GM19328 (cell line): ENCODE measurements around the gene PSMD14.

Experiments
- ATAC-seq: cut with Tn5 transposase; IDR thresholded peaks from one replicate; pipeline ENCODE4 v1.9.1; 2021; ENCODE audit warnings: mild to moderate bottlenecking, moderate library complexity; ENCODE audit not compliant: unreplicated experiment

Gene PSMD14

DNA sequence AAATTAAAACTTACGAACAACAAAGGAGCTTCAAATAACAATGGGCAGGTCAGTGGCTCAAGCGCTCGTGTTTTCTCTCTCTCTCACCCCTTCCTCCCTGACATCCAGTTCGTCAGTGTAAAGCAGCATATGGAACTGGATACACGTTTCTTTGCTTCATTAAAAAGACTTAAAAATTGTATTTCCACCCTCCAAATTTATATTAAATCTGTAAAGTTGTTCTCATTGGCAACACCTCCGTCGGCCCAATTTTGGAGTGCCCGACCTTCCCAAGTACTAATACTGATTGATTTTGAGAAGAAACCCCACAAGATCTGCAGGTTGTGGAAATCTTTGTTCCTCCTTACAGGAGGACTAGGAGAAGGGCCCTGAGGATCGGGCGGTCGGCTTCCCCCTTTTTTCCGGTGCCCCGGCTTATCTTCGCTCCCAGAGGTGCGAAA, 110.1 kb downstream of the PSMD14 start:
- ATAC-seq, result no peak

- ATAC-seq, result no peak
Observed at GRCh38 chr2:161418715-161419637, 110.8 kb downstream of the PSMD14 start.

GRCh38 chr2:161419638-161420190, 111.5 kb downstream of the PSMD14 start:
- no peak for ATAC-seq

DNA sequence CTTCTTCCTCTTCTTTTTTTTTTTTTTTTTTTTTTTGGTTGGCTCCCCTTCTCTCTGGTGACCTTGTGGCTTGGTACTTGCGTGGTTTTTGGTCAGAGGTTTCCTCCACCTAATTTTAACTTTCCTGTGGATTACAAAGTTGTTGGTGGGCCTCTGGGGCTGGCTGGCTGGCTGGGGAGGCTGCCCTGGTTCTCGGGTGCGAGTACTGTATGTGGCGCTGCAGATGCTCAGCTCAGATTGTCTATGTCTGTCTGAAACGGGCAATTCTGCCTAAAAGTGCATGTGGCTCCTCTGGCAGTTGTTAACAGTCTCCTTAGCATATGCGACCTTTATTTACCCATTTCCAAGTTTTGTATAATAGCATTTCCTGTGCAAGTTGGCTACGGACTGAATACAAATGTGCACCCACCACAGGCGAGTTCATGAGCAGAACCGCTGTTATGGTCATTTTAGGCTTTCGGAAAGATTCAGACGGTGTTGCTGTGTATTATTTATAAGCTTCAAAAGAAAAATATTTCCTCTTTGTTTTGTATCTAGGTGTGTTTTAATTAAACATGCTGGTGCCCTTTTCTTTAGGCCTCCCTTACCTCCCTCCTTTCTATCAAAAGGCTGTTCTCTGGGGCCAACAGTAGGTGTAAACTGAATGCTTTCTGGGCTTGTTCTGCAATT, 112.3 kb downstream of the PSMD14 start:
- no peak for ATAC-seq

GRCh38 chr2:161421686-161422085, 113.5 kb downstream of the PSMD14 start:
- no peak for ATAC-seq

DNA sequence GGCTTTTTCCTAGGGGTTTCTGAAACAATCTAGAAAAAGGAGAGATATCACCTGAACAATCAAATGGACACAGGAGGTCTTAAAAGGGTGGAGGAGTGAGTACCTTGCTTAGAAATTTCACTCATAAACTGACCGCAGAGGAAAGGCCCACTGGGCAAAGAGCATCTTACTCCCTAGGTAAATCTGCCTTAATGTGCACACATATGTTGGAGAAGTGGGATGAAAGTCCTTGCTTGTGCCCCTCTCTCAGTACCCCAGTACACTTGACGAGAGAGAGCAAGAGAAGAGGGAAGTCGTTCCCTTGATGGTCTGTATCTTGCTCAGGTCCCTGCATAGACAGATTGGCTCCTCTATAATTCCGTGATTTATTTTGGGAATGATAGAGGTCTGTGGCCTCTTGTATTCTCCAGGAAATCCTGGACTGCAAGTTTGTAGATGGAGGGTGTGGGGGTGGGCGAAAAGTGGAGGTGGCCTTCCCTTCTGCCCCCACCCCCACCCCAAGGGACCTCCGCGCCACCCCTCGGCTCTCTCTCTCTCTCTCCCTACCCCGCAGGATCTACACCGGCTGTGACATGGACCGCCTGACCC, 114.7 kb downstream of the PSMD14 start:
- no peak for ATAC-seq

GRCh38 chr2:161423421-161424393, 115.5 kb downstream of the PSMD14 start:
- no peak for ATAC-seq

DNA sequence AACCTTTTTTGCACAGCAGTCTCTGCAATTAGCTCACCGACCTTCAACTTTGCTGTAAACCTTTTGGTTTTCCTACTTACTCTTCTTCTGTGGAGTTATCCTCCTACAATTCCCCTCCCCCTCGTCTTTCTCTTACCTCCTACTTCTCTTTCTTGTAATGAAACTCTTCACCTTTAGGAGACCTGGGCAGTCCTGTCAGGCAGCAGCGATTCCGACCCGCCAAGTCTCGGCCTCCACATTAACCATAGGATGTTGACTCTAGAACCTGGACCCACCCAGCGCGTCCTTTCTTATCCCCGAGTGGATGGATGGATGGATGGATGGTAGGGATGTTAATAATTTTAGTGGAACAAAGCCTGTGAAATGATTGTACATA, 116.2 kb downstream of the PSMD14 start:
- no peak for ATAC-seq

DNA sequence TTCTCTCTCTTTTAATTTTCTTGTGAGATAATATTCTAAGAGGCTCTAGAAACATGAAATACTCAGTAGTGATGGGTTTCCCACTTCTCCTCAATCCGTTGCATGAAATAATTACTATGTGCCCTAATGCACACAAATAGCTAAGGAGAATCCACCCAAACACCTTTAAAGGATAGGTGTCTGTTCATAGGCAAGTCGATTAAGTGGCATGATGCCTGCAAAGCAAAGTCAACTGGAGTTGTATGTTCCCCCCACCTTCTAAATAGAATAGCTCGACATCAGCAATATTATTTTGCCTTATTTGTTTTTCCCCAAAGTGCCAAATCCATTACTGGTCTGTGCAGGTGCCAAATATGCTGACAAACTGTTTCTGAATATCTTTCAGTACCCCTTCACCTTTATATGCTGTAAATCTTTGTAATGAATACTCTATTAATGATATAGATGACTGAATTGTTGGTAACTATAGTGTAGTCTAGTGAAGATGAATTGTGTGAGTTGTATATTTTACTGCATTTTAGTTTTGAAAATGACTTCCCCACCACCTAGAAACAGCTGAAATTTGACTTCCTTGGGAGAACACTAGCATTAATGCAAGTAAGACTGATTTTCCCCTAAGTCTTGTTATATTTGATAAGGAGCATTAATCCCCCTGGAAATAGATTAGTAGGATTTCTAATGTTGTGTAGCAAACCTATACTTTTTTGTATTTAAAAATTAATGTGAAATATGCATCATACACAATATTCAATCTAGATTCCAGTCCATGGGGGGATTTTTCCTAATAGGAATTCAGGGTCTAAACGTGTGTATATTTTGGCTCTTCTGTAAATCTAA, 116.9 kb downstream of the PSMD14 start:
- ATAC-seq, result no peak

DNA sequence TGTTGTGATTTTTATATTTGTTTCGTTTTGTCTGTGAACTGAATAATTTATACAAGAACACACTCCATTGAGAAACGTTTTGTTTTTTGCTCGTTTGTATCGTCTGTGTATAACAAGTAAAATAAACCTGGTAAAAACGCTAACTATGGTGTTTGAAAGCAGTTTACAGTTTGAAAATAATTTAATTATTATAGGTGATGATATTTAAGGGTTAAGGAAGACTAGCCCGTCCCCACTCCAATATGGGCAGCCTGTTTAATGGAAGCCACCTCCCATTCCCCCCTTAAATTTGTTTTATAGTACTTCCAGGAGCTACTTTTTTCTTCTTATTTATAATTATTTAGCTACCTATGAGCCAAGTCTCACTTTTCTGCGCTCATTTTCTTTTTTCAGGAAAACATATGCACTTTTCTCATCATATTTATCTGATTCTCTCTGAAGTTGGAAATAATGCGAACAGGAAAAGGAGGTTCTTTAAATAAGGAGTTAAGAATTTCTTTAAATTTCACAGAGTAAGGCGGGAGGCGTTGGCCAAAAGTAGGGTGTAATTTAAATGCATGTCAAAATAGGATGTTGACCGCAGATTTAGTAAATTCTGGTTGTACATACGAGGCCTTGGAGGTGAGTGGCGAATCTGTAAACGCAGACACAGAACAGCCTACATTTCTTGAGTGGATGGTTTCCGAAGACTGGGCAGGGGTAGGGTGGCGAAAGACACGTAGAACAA, 117.7 kb downstream of the PSMD14 start:
- no peak for ATAC-seq

DNA sequence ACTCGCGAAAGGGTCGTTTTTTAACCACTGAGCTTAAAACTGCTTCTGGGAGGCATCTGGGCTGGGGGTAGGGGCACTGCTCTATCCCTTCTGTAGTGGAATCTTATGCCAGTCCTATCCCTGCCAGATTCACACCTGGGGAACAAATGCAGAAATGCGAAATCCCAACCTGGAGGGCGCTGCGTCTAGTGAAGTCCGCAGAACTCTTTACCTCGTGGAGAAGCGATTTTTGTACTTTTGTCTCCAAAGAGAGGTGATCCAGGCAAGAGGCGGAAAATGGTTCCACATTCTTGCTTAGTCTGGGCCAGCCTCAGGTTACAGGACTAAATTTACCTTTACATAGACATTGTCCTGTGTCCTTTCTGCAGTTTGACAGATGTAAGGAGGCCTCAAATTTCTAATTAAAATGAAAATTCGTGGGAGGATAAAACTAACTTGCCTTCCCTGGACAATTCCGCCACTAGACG, 118.3 kb downstream of the PSMD14 start:
- no peak for ATAC-seq

- no peak for ATAC-seq
Observed at GRCh38 chr2:161426922-161427663, 118.9 kb downstream of the PSMD14 start.

DNA sequence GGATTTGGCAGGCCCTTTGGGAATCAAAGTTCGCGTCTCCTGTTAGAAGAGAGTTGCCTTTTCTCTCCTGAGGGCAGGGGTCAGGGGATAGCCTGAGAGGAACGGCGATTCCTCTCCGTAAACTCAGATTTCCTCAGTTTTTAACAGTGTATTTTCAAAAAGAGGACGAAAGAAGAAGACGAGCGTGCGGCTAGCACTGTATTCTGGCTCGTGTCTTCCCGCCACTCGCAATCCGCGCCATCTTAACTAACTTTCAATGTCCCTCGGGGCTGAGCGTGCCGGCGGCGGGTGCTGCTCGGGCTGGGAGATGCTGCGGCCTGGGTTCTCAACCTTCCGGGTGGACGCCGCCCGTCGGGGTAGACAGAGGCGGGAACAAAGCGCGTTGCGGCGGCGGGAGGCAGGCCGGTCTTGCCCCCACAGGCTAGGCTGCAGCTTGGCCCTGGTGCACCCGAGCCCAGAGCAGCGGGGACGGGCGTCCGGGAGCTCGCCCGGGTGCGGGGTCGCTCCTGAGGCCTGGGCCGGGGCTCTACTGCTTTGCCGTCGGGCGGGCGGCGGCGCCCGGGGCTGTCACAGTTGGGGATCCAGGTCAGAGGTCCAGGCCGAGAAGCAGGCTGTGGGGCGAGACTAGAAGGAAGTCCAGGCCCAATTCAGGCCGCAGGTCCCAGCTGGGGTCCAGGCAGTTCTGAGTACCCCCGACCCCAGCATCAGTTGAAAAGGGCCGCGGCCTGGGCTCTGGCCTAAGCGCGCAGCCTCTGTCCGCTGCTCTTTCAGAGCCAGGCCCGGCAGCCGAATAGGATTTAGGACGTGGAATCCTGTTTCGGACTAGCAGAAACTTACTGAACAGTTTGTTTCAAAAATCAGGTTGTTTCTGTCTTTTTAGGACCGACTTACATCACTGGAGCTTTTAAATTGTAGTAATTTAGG, 119.7 kb downstream of the PSMD14 start:
- ATAC-seq, result no peak

GRCh38 chr2:161430386-161430785, 122.2 kb downstream of the PSMD14 start:
- ATAC-seq, result no peak

- no peak for ATAC-seq
Observed at GRCh38 chr2:161432107-161432506, 123.9 kb downstream of the PSMD14 start.

GRCh38 chr2:161434118-161434517, 125.9 kb downstream of the PSMD14 start:
- no peak for ATAC-seq

- no peak for ATAC-seq
Observed at GRCh38 chr2:161436411-161436810, 128.2 kb downstream of the PSMD14 start.
